CD4-positive, CD25-positive, alpha-beta regulatory T cell (primary cell): Measurements from ENCODE around the gene ACER3. TPM values are rescaled to one million over a fixed set of nuclear protein-coding genes. Genes with fewer than 3 reads are reported as not detected.
"Not testable (repeated sequence)": the region's sequence is repeated elsewhere in the genome, so short reads cannot be mapped to it uniquely, and the experiment has no call there.

Experiments
- ATAC-seq, 2 donors: fragments of 150-1000 bp; cut with Tn5 transposase; one replicate each; pipeline ENCODE4 v1.10.0; 2021; ENCODE audit warnings: low read depth in 2 of 2, moderate number of reproducible peaks in 2 of 2, moderate library complexity in 1 of 2
- DNase-seq, 3 donors: peaks; one replicate each; pipeline versions ENCODE4 v3.0.0 to v3.0.0-alpha.2; 2012 to 2022; ENCODE audit warnings: mixed read lengths in 1 of 3
- H3K27ac ChIP-seq: one replicate; pipeline ENCODE4 v1.7.0; 2013; ENCODE audit warnings: mild to moderate bottlenecking, low read length; ENCODE audit not compliant: insufficient read depth, poor library complexity, severe bottlenecking
- H3K27me3 ChIP-seq: one replicate; pipeline ENCODE4 v1.7.0; 2013; ENCODE audit warnings: low read length; ENCODE audit not compliant: control insufficient read depth, insufficient read depth
- H3K36me3 ChIP-seq: one replicate; pipeline ENCODE4 v1.7.0; 2013; ENCODE audit warnings: mild to moderate bottlenecking, low read length, moderate library complexity; ENCODE audit not compliant: control insufficient read depth, insufficient read depth
- H3K4me1 ChIP-seq: 2 replicates; pipeline ENCODE4 v1.7.0; 2013; ENCODE audit warnings: mild to moderate bottlenecking, low read length; ENCODE audit not compliant: insufficient read depth, control insufficient read depth, poor library complexity, severe bottlenecking
- H3K4me3 ChIP-seq: one replicate; pipeline ENCODE4 v1.7.0; 2013; ENCODE audit warnings: low read depth, mild to moderate bottlenecking, low read length, moderate library complexity
- H3K9me3 ChIP-seq, 2 experiments: 1 replicate in 1 of 2; 2 replicates in 1 of 2; pipeline ENCODE4 v1.7.0; 2013; ENCODE audit warnings: low read length in 2 of 2, mild to moderate bottlenecking in 1 of 2, moderate library complexity in 1 of 2; ENCODE audit not compliant: control insufficient read depth in 2 of 2
- H3K27ac Mint-ChIP-seq, 3 donors: one replicate each; pipeline ENCODE4 v1.8.0; 2020 to 2022; ENCODE audit warnings: mild to moderate bottlenecking in 3 of 3, mixed read lengths in 3 of 3, moderate library complexity in 2 of 3
- H3K27me3 Mint-ChIP-seq: one replicate; pipeline ENCODE4 v1.8.0; 2022; ENCODE audit warnings: mild to moderate bottlenecking, mixed read lengths
- H3K36me3 Mint-ChIP-seq: one replicate; pipeline ENCODE4 v1.8.0; 2020; ENCODE audit warnings: mixed read lengths
- H3K4me1 Mint-ChIP-seq, 4 donors: one replicate each; pipeline ENCODE4 v1.8.0; 2020 to 2022; ENCODE audit warnings: mixed read lengths in 4 of 4, mild to moderate bottlenecking in 1 of 4
- H3K4me3 Mint-ChIP-seq, 4 donors: one replicate each; pipeline ENCODE4 v1.8.0; 2020 to 2022; ENCODE audit warnings: mild to moderate bottlenecking in 4 of 4, mixed read lengths in 4 of 4, moderate library complexity in 3 of 4
- H3K9me3 Mint-ChIP-seq, 7 donors: one replicate each; pipeline ENCODE4 v1.8.0; 2020 to 2022; ENCODE audit warnings: mixed read lengths in 7 of 7, mild to moderate bottlenecking in 3 of 7, moderate library complexity in 2 of 7
- polyA plus RNA-seq, 4 donors: library from polyadenylated mRNA; unstranded; fragments of 300-500 nt; fragmentation: Illumina TruSeq; gene quantifications; one replicate each; pipeline ENCODE4 v1.2.3, GENCODE V29; 2021
- total RNA-seq: library from RNA; stranded (reverse); gene quantifications from one replicate; pipeline ENCODE4 v1.2.3, GENCODE V29; 2022

The ACER3 gene
- total and polyA plus RNA-seq, 5 donors from 2014 or later, result 2.6 to 11.8 (median 4.4) TPM

DNA sequence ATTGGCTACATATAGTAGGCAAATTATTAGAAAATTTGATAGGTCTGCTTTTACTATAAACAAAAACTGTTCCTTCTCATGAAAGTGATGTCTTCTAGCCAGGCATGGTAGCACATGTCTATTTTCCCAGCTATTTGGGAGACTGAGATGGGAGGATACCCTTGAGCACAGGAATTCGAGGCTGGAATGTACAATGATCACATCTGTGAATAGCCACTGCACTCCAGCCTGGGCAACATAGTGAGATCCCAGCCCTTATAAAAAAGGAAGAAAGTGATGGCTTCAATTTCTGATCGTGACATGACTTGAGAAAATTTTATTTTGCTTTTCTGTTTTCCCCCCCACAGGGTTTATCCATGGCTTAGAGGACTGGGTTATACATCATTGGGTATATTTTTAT lies 154.0 kb downstream of the ACER3 start:
- H3K4me1 Mint-ChIP-seq, result no peaks in the 10 kb centered on the region
- no peak overlapping the region for H3K4me3 Mint-ChIP-seq
- no peak for ATAC-seq
- no peak overlapping the region for H3K4me3 ChIP-seq
- H3K27me3 Mint-ChIP-seq, result no peaks in the 10 kb centered on the region
- no peaks in the 10 kb centered on the region for H3K36me3 ChIP-seq
- H3K27ac Mint-ChIP-seq, result no peak overlapping the region
- no peaks in the 10 kb centered on the region for H3K9me3 Mint-ChIP-seq
- no peaks in the 10 kb centered on the region for H3K27me3 ChIP-seq
- H3K36me3 Mint-ChIP-seq, result peaks cover 8% of the 10 kb centered on the region
- H3K27ac ChIP-seq, result no peak overlapping the region
- no peaks in the 10 kb centered on the region for H3K9me3 ChIP-seq
- no peaks in the 10 kb centered on the region for H3K4me1 ChIP-seq
- no peak for DNase-seq

DNA sequence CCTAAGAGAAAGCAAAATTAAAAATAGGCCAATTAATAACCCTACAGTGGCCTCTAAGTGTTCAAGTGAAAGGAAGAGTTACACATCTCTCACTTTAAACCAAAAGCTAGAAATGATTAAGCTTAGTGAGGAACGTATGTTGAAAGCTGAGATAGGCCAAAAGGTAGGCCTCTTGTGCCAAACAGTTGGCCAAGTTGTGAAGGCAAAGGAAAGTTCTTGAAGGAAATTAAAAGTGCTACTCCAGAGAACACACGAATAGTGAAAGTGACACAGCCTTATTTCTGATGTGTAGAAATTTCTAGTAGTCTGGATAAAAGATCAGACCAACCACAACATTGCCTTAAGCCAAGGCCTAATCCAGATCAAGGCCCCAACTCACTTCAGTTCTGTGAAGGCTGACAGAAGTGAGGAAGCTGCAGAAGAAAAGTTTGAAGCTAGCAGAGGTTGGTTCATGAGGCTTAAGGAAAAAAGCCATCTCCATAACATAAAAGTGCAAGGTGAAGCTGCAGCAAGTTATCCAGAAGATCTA lies 157.7 kb downstream of the ACER3 start:
- not testable (repeated sequence) for H3K4me3 Mint-ChIP-seq, H3K4me1 ChIP-seq, H3K4me3 ChIP-seq, ATAC-seq, H3K27me3 Mint-ChIP-seq, H3K36me3 ChIP-seq, H3K4me1 Mint-ChIP-seq, H3K27ac ChIP-seq, H3K27me3 ChIP-seq, H3K9me3 Mint-ChIP-seq, H3K9me3 ChIP-seq, DNase-seq
- Mint-ChIP-seq H3K36me3 (peaks cover 23% of the 10 kb centered on the region), H3K27ac (peak overlapping the region in 1 of 3 donors; percentile 70)

DNA sequence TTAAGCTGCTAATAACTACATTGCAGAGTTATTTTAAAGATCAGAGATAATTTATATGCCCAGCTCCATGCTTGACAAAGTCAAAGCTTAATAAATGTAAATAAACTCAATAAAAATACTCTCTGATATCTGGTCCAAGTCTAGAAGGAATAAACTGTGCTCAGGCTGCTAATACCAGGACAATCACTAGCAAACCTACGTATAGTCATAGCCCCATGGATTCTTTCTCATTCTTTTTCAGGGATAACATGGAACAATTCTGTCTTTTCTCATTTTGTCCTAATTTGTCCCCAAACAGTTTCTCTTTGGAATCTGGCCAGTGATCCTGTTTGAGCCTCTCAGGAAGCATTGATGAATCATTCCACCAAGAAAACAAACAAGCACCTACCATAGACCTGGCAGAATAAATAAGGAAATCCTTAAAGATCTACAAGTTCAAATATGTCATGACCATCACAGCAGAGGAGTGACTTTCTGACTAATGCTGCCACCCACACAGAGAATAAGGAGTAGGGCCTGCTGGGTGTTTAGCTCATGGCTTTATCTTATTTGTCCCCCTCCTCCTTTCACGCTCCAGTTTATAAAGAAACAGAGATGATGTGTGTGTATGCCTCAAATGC lies 159.4 kb downstream of the ACER3 start:
- no peak overlapping the region for H3K27ac ChIP-seq
- DNase-seq (no peak), ATAC-seq (no peak)
- H3K4me3 Mint-ChIP-seq, result no peak overlapping the region
- no peaks in the 10 kb centered on the region for H3K27me3 Mint-ChIP-seq
- H3K36me3 ChIP-seq, result no peaks in the 10 kb centered on the region
- no peaks in the 10 kb centered on the region for H3K4me1 Mint-ChIP-seq
- no peak overlapping the region for H3K4me3 ChIP-seq
- H3K9me3 ChIP-seq, result no peaks in the 10 kb centered on the region
- H3K9me3 Mint-ChIP-seq, result no peaks in the 10 kb centered on the region
- H3K27ac Mint-ChIP-seq, result no peak overlapping the region
- peaks cover 23% of the 10 kb centered on the region for H3K36me3 Mint-ChIP-seq
- H3K4me1 ChIP-seq, result no peaks in the 10 kb centered on the region
- H3K27me3 ChIP-seq, result no peaks in the 10 kb centered on the region

DNA sequence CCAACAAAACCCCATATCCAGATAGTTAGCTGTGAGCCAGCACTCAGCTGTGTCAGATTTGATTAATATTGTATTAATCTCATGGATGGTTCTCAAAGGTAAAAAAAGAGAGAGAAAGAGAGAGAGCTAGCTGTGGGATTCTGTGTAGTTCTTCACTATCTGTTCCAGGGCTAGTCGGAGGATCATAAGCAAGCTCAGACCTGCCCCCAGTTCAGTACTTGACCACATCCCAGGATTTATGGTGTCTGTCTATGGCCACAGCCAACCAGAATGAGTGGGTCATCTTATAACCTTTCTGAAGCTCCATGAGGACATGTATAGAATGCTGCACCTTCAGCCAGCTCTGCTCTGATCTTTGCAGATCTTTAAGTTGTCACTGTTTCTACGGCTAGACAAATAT lies 160.0 kb downstream of the ACER3 start:
- H3K4me1 Mint-ChIP-seq, result no peaks in the 10 kb centered on the region
- peaks cover 23% of the 10 kb centered on the region for H3K36me3 Mint-ChIP-seq
- Histone ChIP-seq H3K27ac (no peak overlapping the region), H3K4me1 (no peaks in the 10 kb centered on the region), H3K9me3 (no peaks in the 10 kb centered on the region), H3K4me3 (no peak overlapping the region), H3K27me3 (no peaks in the 10 kb centered on the region), H3K36me3 (no peaks in the 10 kb centered on the region)
- ATAC-seq, result no peak
- no peak overlapping the region for H3K4me3 Mint-ChIP-seq
- no peak overlapping the region for H3K27ac Mint-ChIP-seq
- no peak for DNase-seq
- H3K9me3 Mint-ChIP-seq, result no peaks in the 10 kb centered on the region
- H3K27me3 Mint-ChIP-seq, result no peaks in the 10 kb centered on the region

DNA sequence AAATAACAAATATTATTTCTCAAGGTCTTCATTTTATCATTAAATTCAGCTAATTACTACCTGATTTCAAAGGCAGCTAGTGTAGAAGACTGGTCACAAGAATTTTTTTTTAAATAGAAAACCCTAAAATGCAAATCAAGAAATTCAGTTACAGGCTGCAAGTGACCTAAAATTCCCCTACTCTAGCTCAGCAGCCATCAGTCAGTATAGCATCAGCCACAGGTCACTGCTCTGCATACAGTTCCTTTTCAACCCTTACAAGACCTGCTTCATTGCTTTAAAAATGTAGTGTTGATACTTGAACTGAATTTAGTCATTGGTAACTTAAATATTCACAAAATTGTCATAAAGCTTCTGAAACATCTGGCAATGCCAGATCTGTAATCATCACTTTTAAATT lies 164.0 kb downstream of the ACER3 start:
- H3K9me3 ChIP-seq, result no peaks in the 10 kb centered on the region
- no peak for ATAC-seq
- Mint-ChIP-seq H3K4me1 (no peaks in the 10 kb centered on the region), H3K36me3 (peaks cover 15% of the 10 kb centered on the region), H3K27ac (no peak overlapping the region), H3K4me3 (no peak overlapping the region), H3K27me3 (no peaks in the 10 kb centered on the region), H3K9me3 (no peaks in the 10 kb centered on the region)
- DNase-seq, result no peak
- peaks cover 3% of the 10 kb centered on the region for H3K27me3 ChIP-seq
- H3K4me1 ChIP-seq, result no peaks in the 10 kb centered on the region
- H3K4me3 ChIP-seq, result no peak overlapping the region
- no peak overlapping the region for H3K27ac ChIP-seq
- no peaks in the 10 kb centered on the region for H3K36me3 ChIP-seq

DNA sequence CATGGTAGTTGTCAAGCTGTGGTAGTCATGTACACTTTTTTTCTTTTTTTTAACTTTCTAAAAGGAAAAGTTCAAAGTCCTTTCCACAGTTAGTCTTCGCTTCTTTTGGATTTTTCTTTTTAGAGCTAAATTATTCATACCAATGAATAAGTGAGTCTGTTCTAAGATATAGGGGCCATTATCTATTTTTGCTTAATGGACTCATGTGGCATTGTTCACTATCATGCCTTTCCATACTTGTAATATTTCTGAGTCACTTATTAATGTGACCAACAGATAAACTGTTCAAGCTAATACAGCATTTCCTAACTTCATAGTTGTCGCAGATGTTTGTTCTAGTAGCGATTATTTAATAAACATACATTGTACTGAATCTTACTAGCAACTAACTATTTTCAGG lies 165.5 kb downstream of the ACER3 start:
- Mint-ChIP-seq H3K9me3 (no peaks in the 10 kb centered on the region), H3K4me1 (no peaks in the 10 kb centered on the region), H3K27me3 (peaks cover 5% of the 10 kb centered on the region), H3K36me3 (peaks cover 3% of the 10 kb centered on the region), H3K4me3 (no peak overlapping the region), H3K27ac (no peak overlapping the region)
- H3K27me3 ChIP-seq, result peaks cover 7% of the 10 kb centered on the region
- H3K9me3 ChIP-seq, result no peaks in the 10 kb centered on the region
- H3K27ac ChIP-seq, result no peak overlapping the region
- H3K36me3 ChIP-seq, result no peaks in the 10 kb centered on the region
- DNase-seq (no peak), ATAC-seq (no peak)
- H3K4me3 ChIP-seq, result no peak overlapping the region
- H3K4me1 ChIP-seq, result no peaks in the 10 kb centered on the region

DNA sequence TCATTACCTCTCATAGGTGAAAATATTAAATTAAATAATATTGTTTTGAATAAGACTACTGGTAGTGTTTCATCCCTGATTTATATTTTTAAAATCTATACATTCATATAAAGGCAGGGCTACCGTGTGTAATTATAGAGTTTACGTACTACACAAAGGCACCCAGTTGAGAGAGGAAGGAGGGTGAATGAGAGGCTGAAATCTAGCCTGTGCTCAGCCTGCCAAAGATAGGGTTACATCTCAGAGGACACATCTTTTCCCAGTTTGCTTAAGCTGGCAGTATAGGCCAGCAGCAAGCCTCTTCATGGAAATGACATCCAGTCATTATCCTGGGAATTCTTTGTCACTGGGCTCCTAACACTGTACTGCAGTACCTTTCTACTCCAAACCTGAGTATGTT lies 166.0 kb downstream of the ACER3 start:
- Mint-ChIP-seq H3K9me3 (peaks cover 0 to 1% (median 0%) of the 10 kb centered on the region in 7 donors), H3K36me3 (peaks cover 2% of the 10 kb centered on the region), H3K4me1 (no peaks in the 10 kb centered on the region), H3K27me3 (peaks cover 5% of the 10 kb centered on the region), H3K27ac (no peak overlapping the region), H3K4me3 (no peak overlapping the region)
- H3K4me3 ChIP-seq, result no peak overlapping the region
- ATAC-seq (no peak), DNase-seq (no peak)
- H3K27ac ChIP-seq, result no peak overlapping the region
- peaks cover 7% of the 10 kb centered on the region for H3K27me3 ChIP-seq
- no peaks in the 10 kb centered on the region for H3K4me1 ChIP-seq
- no peaks in the 10 kb centered on the region for H3K9me3 ChIP-seq
- H3K36me3 ChIP-seq, result no peaks in the 10 kb centered on the region

DNA sequence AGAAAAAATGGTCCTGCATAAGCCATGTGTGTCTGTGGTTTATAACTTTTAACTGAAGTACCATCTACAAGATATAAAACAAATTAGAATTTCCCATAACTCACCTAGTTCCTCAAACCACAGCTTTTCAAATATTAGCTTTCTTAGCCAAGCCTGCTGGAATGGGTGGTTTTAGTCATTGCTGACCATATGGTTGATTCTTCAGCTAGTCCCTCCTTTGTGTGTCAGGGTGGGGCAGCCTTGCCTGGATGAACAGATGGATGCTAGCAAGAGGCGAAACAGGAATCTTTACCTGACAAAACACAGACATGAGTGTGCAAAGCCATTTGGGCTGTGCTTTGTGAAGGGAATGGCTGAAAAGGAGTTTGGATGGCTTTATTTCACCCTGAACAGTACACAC lies 166.6 kb downstream of the ACER3 start:
- H3K4me1 ChIP-seq, result no peaks in the 10 kb centered on the region
- no peaks in the 10 kb centered on the region for H3K9me3 ChIP-seq
- no peak overlapping the region for H3K27ac Mint-ChIP-seq
- ATAC-seq, result no peak
- H3K4me3 Mint-ChIP-seq, result no peak overlapping the region
- peaks cover 5% of the 10 kb centered on the region for H3K27me3 Mint-ChIP-seq
- H3K4me1 Mint-ChIP-seq, result no peaks in the 10 kb centered on the region
- no peak for DNase-seq
- H3K27ac ChIP-seq, result no peak overlapping the region
- H3K36me3 Mint-ChIP-seq, result no peaks in the 10 kb centered on the region
- no peaks in the 10 kb centered on the region for H3K36me3 ChIP-seq
- peaks cover 7% of the 10 kb centered on the region for H3K27me3 ChIP-seq
- H3K4me3 ChIP-seq, result no peak overlapping the region
- H3K9me3 Mint-ChIP-seq, result peaks cover 0 to 1% (median 0%) of the 10 kb centered on the region in 7 donors
